Activated CD4-positive, alpha-beta T cell treated with anti-CD3 and anti-CD28 coated beads for 1 hour (primary cell): Measurements from ENCODE around the gene CELA2A.

ENCODE experiments used
- DNase-seq: peaks from one replicate; pipeline ENCODE4 v3.0.0-alpha.2; 2020

CELA2A gene

DNA sequence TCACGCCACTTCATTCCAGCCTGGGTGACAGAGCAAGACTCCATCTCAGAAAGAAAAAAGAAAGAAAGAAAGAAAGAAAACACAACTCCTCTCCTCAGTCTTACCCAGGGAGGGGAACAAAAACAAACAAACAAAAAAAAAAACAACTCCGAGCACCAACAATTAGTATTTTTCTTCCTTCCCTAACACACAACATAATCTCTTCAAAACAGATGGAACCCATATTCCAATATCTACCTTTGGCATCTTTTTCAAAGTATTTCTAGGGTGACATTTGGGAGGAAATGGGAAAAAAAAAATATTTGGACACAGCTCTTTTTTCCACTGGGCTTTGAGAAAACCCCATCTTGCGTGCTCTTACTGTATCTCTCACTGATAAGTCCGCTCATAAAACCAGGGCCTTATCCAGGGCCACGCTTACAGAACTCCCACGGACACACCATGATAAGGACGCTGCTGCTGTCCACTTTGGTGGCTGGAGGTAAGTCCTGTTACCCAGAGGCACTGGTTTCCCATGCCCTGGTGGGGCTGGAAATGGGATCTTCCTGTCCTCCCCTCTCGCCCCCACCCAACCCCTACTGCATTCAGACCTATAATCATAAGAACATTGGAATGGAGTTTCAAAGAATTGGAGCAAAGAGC lies at the start of gene CELA2A:
Gene CELA2A (plus strand): TSS at position 420 of the 642 bp plus-strand sequence. CDS start 22 bp downstream, at position 442.
- DNase-seq, result no peak

DNA sequence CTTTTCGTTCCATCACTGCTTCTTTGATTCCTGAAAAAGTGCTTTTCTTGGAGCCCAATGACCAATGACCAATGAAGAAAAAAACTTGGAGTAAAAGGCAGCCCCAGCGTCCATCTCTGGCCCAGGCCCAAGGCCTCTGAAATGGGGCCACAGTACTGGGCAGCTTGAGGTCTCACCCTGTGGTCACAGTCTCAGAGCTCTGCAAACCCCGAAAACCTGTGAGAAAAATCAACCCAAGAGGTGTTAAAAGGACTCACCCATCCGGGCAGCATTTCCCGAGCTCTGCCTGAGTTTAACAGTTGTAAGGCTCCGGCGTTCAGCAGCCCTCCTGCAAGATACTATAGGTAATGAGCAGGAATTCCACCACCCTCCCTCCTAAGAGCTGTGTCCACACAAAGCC lies 49.0 kb upstream of the CELA2A start:
- DNase-seq, result no peak

DNA sequence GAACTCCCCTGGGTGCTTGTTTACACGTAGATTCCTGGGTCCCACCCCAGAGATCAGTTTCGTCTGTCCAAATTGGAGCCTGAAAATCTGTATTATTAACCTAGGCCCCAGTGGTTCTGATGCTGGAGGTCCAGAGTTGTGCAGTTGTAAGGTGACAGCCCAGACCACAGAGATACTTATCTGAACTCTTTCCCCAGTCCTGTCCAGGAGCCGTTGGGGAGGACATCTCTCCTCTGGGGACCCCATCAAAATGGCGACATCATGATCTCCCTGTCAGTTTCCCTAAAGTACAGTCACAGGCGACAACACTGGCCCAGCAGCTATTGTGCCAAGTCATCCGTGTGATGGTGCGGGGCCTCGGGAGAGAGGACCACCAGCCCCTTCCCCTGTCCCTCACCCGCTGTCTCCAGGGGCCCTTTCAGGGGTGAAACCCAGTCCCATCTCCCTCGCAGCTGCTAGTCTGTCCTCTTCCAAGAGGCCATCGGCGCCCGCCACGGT lies 47.6 kb upstream of the CELA2A start:
- DNase-seq, result no peak

DNA sequence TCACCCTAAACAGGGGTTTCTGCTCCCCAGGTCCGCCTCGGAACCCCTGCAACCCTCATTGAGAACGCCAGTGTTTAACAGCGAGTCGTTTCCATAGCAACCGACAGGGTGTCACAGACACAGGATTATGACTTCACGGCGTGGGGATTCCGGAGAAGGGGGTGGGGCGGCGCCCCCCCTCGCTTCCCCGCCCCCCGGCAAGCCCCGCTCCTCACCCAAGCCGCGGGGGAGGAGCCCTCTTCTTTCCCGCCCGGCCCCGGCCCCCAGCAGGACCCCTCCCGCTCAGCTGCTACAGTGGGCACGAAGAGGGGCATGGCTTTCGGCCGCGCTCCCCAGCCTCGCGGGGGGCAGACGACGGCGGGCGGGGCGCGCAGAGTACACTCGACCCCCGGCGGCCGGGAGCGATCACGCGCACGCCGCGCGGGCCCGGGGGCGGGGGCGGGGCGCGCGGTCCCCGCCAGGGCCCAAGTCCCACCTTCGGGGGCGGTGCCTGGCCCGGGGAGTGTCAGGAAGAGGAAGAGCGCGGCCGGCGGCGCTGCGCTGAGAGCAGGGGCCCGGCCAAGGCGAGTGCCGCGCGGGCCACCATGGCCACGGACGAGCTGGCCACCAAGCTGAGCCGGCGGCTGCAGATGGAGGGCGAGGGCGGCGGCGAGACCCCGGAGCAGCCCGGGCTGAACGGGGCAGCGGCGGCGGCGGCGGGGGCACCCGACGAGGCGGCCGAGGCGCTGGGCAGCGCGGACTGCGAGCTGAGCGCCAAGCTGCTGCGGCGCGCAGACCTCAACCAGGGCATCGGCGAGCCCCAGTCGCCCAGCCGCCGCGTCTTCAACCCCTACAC lies 46.9 kb upstream of the CELA2A start, which contains the start of gene EFHD2:
Gene EFHD2 (plus strand): TSS at position 501 of the 835 bp plus-strand sequence. CDS start 84 bp downstream, at position 585.
- DNase-seq, result peak; percentile 71

- DNase-seq, result no peak
Observed at GRCh38 chr1:15410223-15410883, 46.2 kb upstream of the CELA2A start.

- DNase-seq, result no peak
Observed at GRCh38 chr1:15410884-15411245, 45.7 kb upstream of the CELA2A start.

DNA sequence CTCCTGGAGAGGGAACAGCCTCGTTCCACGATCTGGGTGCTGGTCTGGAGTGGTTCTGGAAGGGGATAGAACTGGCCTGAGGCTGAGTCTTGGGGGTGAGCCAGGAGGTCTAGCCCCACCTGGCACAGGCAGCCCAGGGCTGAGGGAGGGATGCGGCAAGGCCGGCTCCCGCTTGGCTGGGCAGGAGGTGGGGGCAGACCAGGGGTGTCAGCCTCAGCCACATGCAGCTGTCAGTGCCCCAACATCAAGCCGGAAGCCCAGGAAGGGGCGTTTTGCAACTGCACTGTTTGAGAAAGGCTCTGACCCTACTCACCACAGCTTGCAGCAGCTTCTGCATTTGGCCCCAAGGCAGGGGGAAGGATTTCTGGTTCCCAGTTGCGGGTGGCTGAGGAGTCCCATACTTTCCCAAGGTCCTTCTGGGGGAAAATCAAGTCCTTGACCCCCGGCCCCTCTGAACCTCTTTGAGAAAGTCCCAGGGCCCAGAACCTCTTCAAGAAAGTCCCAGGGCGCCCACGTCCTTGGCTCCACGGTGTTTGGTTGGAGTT lies 44.9 kb upstream of the CELA2A start:
- DNase-seq, result no peak

DNA sequence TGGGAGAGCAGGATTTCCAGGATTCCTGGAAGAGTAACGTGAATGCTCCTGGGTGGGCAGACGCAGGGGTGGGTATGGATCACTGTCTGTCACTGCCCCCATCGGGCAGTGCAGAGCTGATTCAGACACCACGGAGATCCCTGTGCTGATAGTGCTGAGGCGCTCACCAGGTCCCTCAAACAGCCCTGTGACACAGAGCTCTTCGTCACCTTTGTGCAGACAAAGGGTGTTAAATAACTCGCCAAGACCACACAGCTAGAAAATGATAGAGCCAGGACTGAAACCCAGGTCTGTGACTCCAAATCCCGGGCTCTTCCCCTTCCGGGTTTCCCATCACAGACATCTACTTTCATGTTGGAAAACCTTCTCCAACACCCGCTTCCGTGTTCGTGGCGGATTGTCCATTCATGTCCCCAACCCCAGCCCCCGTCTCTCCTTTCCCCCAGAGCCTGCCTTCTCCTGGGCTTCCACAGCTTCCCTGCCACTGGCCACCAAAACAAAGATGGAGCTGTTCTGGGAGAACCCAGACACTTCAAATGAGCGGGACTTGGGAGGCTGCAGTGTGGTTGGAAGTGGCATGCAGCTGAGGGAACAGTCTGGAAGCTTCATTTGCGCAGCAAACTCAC lies 44.2 kb upstream of the CELA2A start:
- no peak for DNase-seq

DNA sequence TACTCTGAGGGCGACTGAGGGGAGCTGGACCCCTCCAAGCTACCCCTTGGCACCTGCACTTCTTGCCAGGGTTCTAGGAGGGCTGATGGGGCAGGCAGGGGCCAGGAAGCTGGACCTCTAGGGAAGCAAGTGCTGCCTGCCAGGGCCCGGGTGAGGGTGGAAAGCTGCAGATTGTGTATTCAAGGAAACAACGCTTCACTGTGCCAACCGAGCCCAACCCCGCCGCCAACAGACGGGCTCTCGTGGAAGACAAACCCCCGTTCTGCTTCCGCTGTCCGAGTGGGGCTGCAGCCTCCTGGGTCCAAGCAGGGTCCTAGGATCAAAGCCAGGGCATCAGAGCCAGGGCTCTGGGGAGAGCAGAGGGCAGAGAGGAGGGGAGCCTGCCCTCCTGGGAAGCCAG lies 43.7 kb upstream of the CELA2A start:
- no peak for DNase-seq

- no peak for DNase-seq
Observed at GRCh38 chr1:15413563-15414444, 42.7 kb upstream of the CELA2A start.

DNA sequence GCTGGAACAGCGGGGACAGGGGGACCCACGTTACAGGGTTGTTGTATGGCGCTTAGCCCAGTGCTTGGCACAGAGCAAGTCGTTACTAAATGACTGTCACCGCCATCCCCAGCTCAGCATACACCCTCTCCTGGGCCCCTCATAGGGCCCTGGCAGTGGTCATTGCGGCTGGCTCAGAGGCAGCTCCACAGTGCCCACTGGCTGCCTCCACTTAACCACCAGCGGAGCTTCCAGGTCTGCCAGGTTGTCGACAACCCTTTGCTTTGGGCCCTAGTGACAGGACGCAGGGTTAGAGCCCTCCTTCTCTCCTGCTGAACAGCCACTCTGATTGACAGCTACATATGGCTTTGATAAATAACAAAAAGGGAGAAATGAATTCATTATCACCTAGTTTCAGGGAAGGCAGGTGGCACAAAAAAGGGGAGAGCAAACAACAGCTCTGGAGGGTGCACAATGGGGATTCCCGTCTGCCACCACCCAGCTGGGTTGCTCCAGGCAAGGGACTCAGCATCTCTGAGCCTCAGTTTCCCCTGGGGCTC lies 42.0 kb upstream of the CELA2A start:
- DNase-seq, result no peak

- peak; percentile 27 for DNase-seq
Observed at GRCh38 chr1:15417059-15417934, 39.2 kb upstream of the CELA2A start.

DNA sequence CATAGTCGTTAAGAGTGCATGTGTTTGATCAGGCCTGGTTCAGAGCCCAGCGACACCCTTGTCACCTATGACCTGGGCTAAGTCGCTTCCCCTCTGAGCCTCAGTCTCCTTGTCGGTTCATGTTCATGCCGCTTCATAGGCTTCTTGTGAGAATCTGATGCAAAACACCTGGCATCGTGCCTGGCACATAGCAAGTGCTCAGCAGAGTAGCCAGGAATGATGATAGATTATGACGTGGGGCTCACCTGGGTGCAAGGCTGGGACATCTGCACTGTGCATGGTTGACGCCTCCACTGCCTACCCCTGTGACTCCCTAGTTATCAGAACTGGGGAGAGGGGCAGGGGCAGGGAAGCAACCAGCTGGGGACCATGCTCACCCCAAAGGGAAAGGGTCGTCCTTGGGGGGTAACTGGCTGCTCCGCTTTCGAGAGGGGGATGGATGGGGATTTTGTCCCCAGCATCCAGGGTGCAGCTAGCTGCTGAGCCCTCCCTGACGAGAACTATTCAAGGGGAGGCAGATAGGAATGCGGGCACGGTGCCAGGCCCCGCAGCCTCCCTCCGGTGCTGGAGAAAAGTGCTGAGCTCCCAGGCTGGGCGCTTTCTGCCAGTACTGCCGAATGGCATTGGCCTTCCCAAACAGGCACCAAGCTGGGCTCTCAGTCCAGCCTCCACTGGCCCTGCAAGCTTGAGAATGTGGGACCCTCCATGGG lies 37.6 kb upstream of the CELA2A start:
- no peak for DNase-seq

GRCh38 chr1:15420853-15421465 lies 35.6 kb upstream of the CELA2A start:
- DNase-seq, result no peak

GRCh38 chr1:15422871-15423270 lies 33.7 kb upstream of the CELA2A start:
- no peak for DNase-seq

- no peak for DNase-seq
Observed at GRCh38 chr1:15423355-15424077, 33.0 kb upstream of the CELA2A start.

DNA sequence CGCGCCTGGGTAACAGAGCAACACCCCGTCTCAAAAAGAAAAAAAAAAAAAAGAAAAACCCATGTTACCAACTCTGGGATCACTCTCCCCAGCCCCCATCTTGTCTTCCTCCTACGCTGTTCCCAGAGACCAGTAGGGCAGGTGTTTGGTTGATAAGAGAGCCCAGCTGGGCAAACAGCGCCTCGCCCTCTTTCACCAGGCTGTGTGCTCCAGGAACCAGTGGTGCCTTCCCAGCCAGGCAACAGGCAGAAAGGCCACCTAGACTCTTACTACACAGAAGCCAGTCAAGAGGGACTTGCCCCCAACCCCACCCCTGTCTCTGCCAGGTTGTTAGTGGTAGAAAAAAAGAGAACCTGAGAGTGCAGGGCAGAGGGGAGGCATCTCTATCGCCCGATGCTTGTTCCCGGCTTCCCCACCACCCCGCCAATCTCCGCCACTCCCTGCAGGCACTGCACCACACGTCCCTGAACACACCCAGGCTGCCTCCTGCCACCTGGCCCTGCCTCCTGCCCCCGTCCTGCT lies 32.3 kb upstream of the CELA2A start:
- no peak for DNase-seq

DNA sequence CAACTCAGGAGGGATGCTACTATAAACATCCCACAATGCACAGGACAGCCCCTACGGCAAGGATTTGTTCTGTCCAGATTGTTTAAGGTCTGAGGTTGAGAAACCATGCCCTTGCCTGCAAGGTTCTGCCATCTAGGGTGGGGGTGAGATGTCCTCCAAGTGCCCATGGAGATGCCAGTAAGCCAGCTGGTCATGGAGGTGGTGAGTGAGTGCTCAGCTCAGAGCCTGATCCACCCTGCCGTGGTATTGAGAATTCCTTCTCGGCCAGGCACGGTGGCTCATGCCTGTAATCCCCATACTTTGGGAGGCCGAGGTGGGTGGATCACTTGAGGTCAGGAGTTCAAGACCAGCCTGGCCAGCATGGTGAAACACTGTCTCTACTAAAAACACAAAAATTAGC lies 31.6 kb upstream of the CELA2A start:
- DNase-seq, result no peak
